HK-2 (cell line): Measurements from ENCODE around the gene GABRB2.

Experiments used
- DNase-seq: peaks from one replicate; pipeline ENCODE4 v3.0.0-alpha.2; 2018; ENCODE audit not compliant: unreplicated experiment

Gene GABRB2

GRCh38 chr5:161387121-161387520 is 159.4 kb downstream of the GABRB2 start:
- no peak for DNase-seq

GRCh38 chr5:161385027-161385426 is 161.5 kb downstream of the GABRB2 start:
- no peak for DNase-seq

GRCh38 chr5:161382685-161383084 is 163.8 kb downstream of the GABRB2 start:
- no peak for DNase-seq

- DNase-seq = no peak
Measured at GRCh38 chr5:161380486-161380885, 166.0 kb downstream of the GABRB2 start.

- no peak for DNase-seq
Measured at GRCh38 chr5:161378701-161379100, 167.8 kb downstream of the GABRB2 start.

GRCh38 chr5:161376034-161376433 is 170.5 kb downstream of the GABRB2 start:
- no peak for DNase-seq

- no peak for DNase-seq
Measured at GRCh38 chr5:161373345-161373707, 173.2 kb downstream of the GABRB2 start.

GRCh38 chr5:161372682-161373344 is 173.7 kb downstream of the GABRB2 start:
- no peak for DNase-seq

GRCh38 chr5:161369022-161369421 is 177.5 kb downstream of the GABRB2 start:
- no peak for DNase-seq

- DNase-seq = no peak
Measured at GRCh38 chr5:161358446-161358845, 188.1 kb downstream of the GABRB2 start.

GRCh38 chr5:161344234-161344633 is 202.3 kb downstream of the GABRB2 start:
- DNase-seq = no peak

GRCh38 chr5:161342886-161343285 is 203.6 kb downstream of the GABRB2 start:
- no peak for DNase-seq

GRCh38 chr5:161340012-161340411 is 206.5 kb downstream of the GABRB2 start:
- no peak for DNase-seq

GRCh38 chr5:161333194-161333880 is 213.2 kb downstream of the GABRB2 start:
- DNase-seq = no peak

GRCh38 chr5:161332343-161332742 is 214.2 kb downstream of the GABRB2 start:
- DNase-seq = no peak

- no peak for DNase-seq
Measured at GRCh38 chr5:161314033-161314432, 232.5 kb downstream of the GABRB2 start.

- no peak for DNase-seq
Measured at GRCh38 chr5:161312882-161313281, 233.6 kb downstream of the GABRB2 start.

GRCh38 chr5:161311965-161312364 is 234.6 kb downstream of the GABRB2 start:
- DNase-seq = no peak

- DNase-seq = no peak
Measured at GRCh38 chr5:161311146-161311708, 235.3 kb downstream of the GABRB2 start.

- DNase-seq = no peak
Measured at GRCh38 chr5:161306351-161306995, 240.1 kb downstream of the GABRB2 start.

GRCh38 chr5:161305601-161306000 is 240.9 kb downstream of the GABRB2 start:
- no peak for DNase-seq

- DNase-seq = no peak
Measured at GRCh38 chr5:161302559-161302958, 244.0 kb downstream of the GABRB2 start.

GRCh38 chr5:161301586-161301985 is 244.9 kb downstream of the GABRB2 start:
- DNase-seq = no peak
